HuH-7 (cell line): ENCODE measurements around the gene ANKRD16.
"Not testable (repeated sequence)": the region's sequence is repeated elsewhere in the genome, so short reads cannot be mapped to it uniquely, and the experiment has no call there.

ENCODE experiments used
- DNase-seq: peaks from one replicate; pipeline ENCODE4 v3.0.0; 2011; ENCODE audit warnings: low spot score

ANKRD16 gene

GRCh38 chr10:5833814-5834213, 55.9 kb downstream of the ANKRD16 start:
- DNase-seq: no peak

GRCh38 chr10:5832946-5833345, 56.7 kb downstream of the ANKRD16 start:
- no peak for DNase-seq

- DNase-seq: no peak
Measured at GRCh38 chr10:5831446-5831782, 58.3 kb downstream of the ANKRD16 start.

- DNase-seq: no peak
Measured at GRCh38 chr10:5830629-5831445, 58.9 kb downstream of the ANKRD16 start.

GRCh38 chr10:5829267-5829666, 60.4 kb downstream of the ANKRD16 start:
- DNase-seq: no peak

GRCh38 chr10:5828725-5829124, 61.0 kb downstream of the ANKRD16 start:
- no peak for DNase-seq

- DNase-seq: no peak
Measured at GRCh38 chr10:5827841-5828240, 61.9 kb downstream of the ANKRD16 start.

GRCh38 chr10:5826511-5826910, 63.2 kb downstream of the ANKRD16 start:
- DNase-seq: not testable (repeated sequence)

GRCh38 chr10:5818894-5819293, 70.8 kb downstream of the ANKRD16 start:
- no peak for DNase-seq

- no peak for DNase-seq
Measured at GRCh38 chr10:5818048-5818331, 71.7 kb downstream of the ANKRD16 start.

GRCh38 chr10:5817322-5818047, 72.2 kb downstream of the ANKRD16 start:
- no peak for DNase-seq

- DNase-seq: no peak
Measured at GRCh38 chr10:5816170-5816569, 73.5 kb downstream of the ANKRD16 start.

- peak; percentile 41 for DNase-seq
Measured at GRCh38 chr10:5814110-5815107, 75.3 kb downstream of the ANKRD16 start.

- peak; percentile 97 for DNase-seq
Measured at GRCh38 chr10:5813341-5814109, 76.2 kb downstream of the ANKRD16 start, which contains the start of gene GDI2. Gene GDI2 (minus strand): TSS chr10:5813434. CDS start chr10:5813258, 176 bp downstream.

- DNase-seq: no peak
Measured at GRCh38 chr10:5813091-5813340, 76.7 kb downstream of the ANKRD16 start.

GRCh38 chr10:5812283-5813090, 77.2 kb downstream of the ANKRD16 start:
- DNase-seq: no peak
